ENCODE data around the gene RIPPLY1.

The RIPPLY1 gene

GRCh38 chrX:106948641-106949040, 45.5 kb upstream of the RIPPLY1 start:
- H3K27ac ChIP-seq = no peak overlapping the region
- in situ Hi-C loops (cut with HindIII; ENCODE audit: low pct_ligation_motif_present, low sequenced_read_pairs) = no loop called here
- no peak for DNase-seq
- H3K27me3 ChIP-seq (replicated peaks) = no peaks in the 10 kb centered on the region
- no peak overlapping the region for H3K4me3 ChIP-seq (ENCODE audit: low read depth, low read length)
- no peak for TF ChIP-seq CTCF (IDR thresholded peaks at IDR 0.05; ENCODE audit: low read depth, low read length, missing control alignments)
- H3K36me3 ChIP-seq (replicated peaks) = no peaks in the 10 kb centered on the region

GRCh38 chrX:106946464-106946863, 43.3 kb upstream of the RIPPLY1 start:
- Histone ChIP-seq H3K36me3 (replicated peaks) (no peaks in the 10 kb centered on the region), H3K27ac (no peak overlapping the region), H3K4me3 (ENCODE audit: low read depth, low read length) (no peak overlapping the region), H3K27me3 (replicated peaks) (no peaks in the 10 kb centered on the region)
- in situ Hi-C loops (cut with HindIII; ENCODE audit: low pct_ligation_motif_present, low sequenced_read_pairs) = no loop called here
- no peak for DNase-seq
- TF ChIP-seq CTCF (IDR thresholded peaks at IDR 0.05; ENCODE audit: low read depth, low read length, missing control alignments) = no peak

- TF ChIP-seq CTCF (IDR thresholded peaks at IDR 0.05; ENCODE audit: low read depth, low read length, missing control alignments) = no peak
- no peak for DNase-seq
- Histone ChIP-seq H3K27me3 (replicated peaks) (no peaks in the 10 kb centered on the region), H3K36me3 (replicated peaks) (no peaks in the 10 kb centered on the region), H3K4me3 (ENCODE audit: low read depth, low read length) (no peak overlapping the region), H3K27ac (no peak overlapping the region)
- in situ Hi-C loops (cut with HindIII; ENCODE audit: low pct_ligation_motif_present, low sequenced_read_pairs) = no loop called here
Measured at GRCh38 chrX:106940068-106940467, 36.9 kb upstream of the RIPPLY1 start.

GRCh38 chrX:106939566-106939965, 36.4 kb upstream of the RIPPLY1 start:
- no peak for DNase-seq
- H3K27me3 ChIP-seq (replicated peaks) = no peaks in the 10 kb centered on the region
- H3K36me3 ChIP-seq (replicated peaks) = no peaks in the 10 kb centered on the region
- in situ Hi-C loops (cut with HindIII; ENCODE audit: low pct_ligation_motif_present, low sequenced_read_pairs) = no loop called here
- no peak for TF ChIP-seq CTCF (IDR thresholded peaks at IDR 0.05; ENCODE audit: low read depth, low read length, missing control alignments)
- H3K4me3 ChIP-seq (ENCODE audit: low read depth, low read length) = no peak overlapping the region
- no peak overlapping the region for H3K27ac ChIP-seq

GRCh38 chrX:106936246-106936645, 33.1 kb upstream of the RIPPLY1 start:
- no peaks in the 10 kb centered on the region for H3K36me3 ChIP-seq (replicated peaks)
- no peak for DNase-seq
- in situ Hi-C loops (cut with HindIII; ENCODE audit: low pct_ligation_motif_present, low sequenced_read_pairs) = no loop called here
- no peak overlapping the region for H3K4me3 ChIP-seq (ENCODE audit: low read depth, low read length)
- no peak for TF ChIP-seq CTCF (IDR thresholded peaks at IDR 0.05; ENCODE audit: low read depth, low read length, missing control alignments)
- no peak overlapping the region for H3K27ac ChIP-seq
- H3K27me3 ChIP-seq (replicated peaks) = no peaks in the 10 kb centered on the region

- Histone ChIP-seq H3K4me3 (ENCODE audit: low read depth, low read length) (no peak overlapping the region), H3K27me3 (replicated peaks) (no peaks in the 10 kb centered on the region), H3K36me3 (replicated peaks) (no peaks in the 10 kb centered on the region), H3K27ac (no peak overlapping the region)
- no peak for DNase-seq
- in situ Hi-C loops (cut with HindIII; ENCODE audit: low pct_ligation_motif_present, low sequenced_read_pairs) = no loop called here
- no peak for TF ChIP-seq CTCF (IDR thresholded peaks at IDR 0.05; ENCODE audit: low read depth, low read length, missing control alignments)
Measured at GRCh38 chrX:106935175-106935574, 32.0 kb upstream of the RIPPLY1 start.

All from brain microvascular endothelial cell (primary cell).